HEK293 (cell line): ENCODE data around the gene DUS3L.

Experiments
- CTCF ChIA-PET: fragments of 350-600 bp; formaldehyde crosslinking; extraction: SDS; loops from one replicate; lab custom pipeline; 2021; ENCODE audit warnings: antibody characterized with exemption; lab: Yijun Ruan, JAX
- POLR2A ChIA-PET: fragments of 300-600 bp; formaldehyde crosslinking; extraction: SDS; loops from one replicate; lab custom pipeline; 2020; ENCODE audit warnings: antibody characterized with exemption, inconsistent platforms; lab: Yijun Ruan, JAX
- H3K27ac ChIP-seq: fragments of 200-500 bp; sonication (Bioruptor generic); 2 replicates; pipeline ENCODE4 v1.5.1; 2014; ENCODE audit warnings: low read depth, low read length, control low read depth, inconsistent platforms; ENCODE audit errors: extremely low read depth
- H3K36me3 ChIP-seq, 2 experiments: fragments of 200-500 bp in 1 of 2; sonication (Bioruptor generic) in 1 of 2; 1 replicate in 1 of 2; 2 replicates in 1 of 2; pipeline ENCODE4 v1.5.1; 2014 to 2017; ENCODE audit warnings: inconsistent platforms in 2 of 2, low read length in 2 of 2; ENCODE audit not compliant: control insufficient read depth in 2 of 2, insufficient read depth in 1 of 2
- H3K4me1 ChIP-seq: fragments of 200-500 bp; sonication (Bioruptor generic); 2 replicates; pipeline ENCODE4 v1.5.1; 2014; ENCODE audit warnings: mild to moderate bottlenecking, low read length, inconsistent platforms; ENCODE audit not compliant: control insufficient read depth, insufficient read depth
- H3K4me3 ChIP-seq: 2 replicates; pipeline ENCODE4 v1.5.1; 2011; ENCODE audit warnings: low read depth, mild to moderate bottlenecking, control low read depth, low read length, moderate library complexity
- H3K9me3 ChIP-seq: fragments of 200-500 bp; sonication (Bioruptor generic); 2 replicates; pipeline ENCODE4 v1.5.1; 2014; ENCODE audit warnings: low read depth, low read length, inconsistent platforms; ENCODE audit not compliant: control insufficient read depth, insufficient read depth
- BCL11A ChIP-seq: fragments of 450-650 bp; formaldehyde crosslinking; IDR thresholded peaks from 2 replicates; pipeline ENCODE4 v1.5.1; 2016; ENCODE audit warnings: low read depth, missing biosample characterization, missing genetic modification characterization
- CTCF ChIP-seq: fragments of 450-650 bp; formaldehyde crosslinking; IDR thresholded peaks from 2 replicates; pipeline ENCODE4 v1.5.1; 2016; ENCODE audit warnings: missing biosample characterization, missing genetic modification characterization
- EGR2 ChIP-seq: fragments of 450-650 bp; formaldehyde crosslinking; IDR thresholded peaks from 2 replicates; pipeline ENCODE4 v1.5.1; 2016; ENCODE audit warnings: low read depth, missing biosample characterization, missing genetic modification characterization
- HOXC10 ChIP-seq: sonication (generic); formaldehyde crosslinking; IDR thresholded peaks from 2 replicates; pipeline ENCODE4 v1.8.1; 2023; ENCODE audit warnings: mild to moderate bottlenecking, missing genetic modification reagents
- KLF16 ChIP-seq: fragments of 450-650 bp; formaldehyde crosslinking; IDR thresholded peaks from 2 replicates; pipeline ENCODE4 v1.5.1; 2017; ENCODE audit warnings: missing biosample characterization, missing genetic modification characterization
- KLF7 ChIP-seq: fragments of 450-650 bp; formaldehyde crosslinking; IDR thresholded peaks from 2 replicates; pipeline ENCODE4 v1.5.1; 2016; ENCODE audit warnings: missing biosample characterization, missing genetic modification characterization, borderline replicate concordance
- PBX3 ChIP-seq: sonication (generic); formaldehyde crosslinking; IDR thresholded peaks from 2 replicates; pipeline ENCODE4 v1.8.1; 2022; ENCODE audit warnings: mild to moderate bottlenecking, moderate library complexity, missing genetic modification reagents
- SP2 ChIP-seq: fragments of 450-650 bp; formaldehyde crosslinking; IDR thresholded peaks from 2 replicates; pipeline ENCODE4 v1.5.1; 2016; ENCODE audit warnings: missing biosample characterization, missing genetic modification characterization
- ZFHX2 ChIP-seq: fragments of 450-650 bp; formaldehyde crosslinking; conservative IDR thresholded peaks from 2 replicates; pipeline ENCODE4 v1.5.1; 2016; ENCODE audit warnings: missing biosample characterization, missing genetic modification characterization
- ZNF670 ChIP-seq: fragments of 450-650 bp; formaldehyde crosslinking; IDR thresholded peaks from 2 replicates; pipeline ENCODE4 v1.5.1; 2016; ENCODE audit warnings: missing biosample characterization, missing genetic modification characterization, low read depth
- TF ChIP-seq, protein P1 (sequence below): fragments of 450-650 bp; formaldehyde crosslinking; IDR thresholded peaks from 2 replicates; pipeline ENCODE4 v1.5.1; 2017; ENCODE audit warnings: missing biosample characterization, mild to moderate bottlenecking, missing genetic modification characterization, moderate library complexity
- TF ChIP-seq, protein P2 (sequence below): fragments of 450-650 bp; formaldehyde crosslinking; IDR thresholded peaks from 2 replicates; pipeline ENCODE4 v1.5.1; 2016; ENCODE audit warnings: missing biosample characterization, missing genetic modification characterization

Gene DUS3L

GRCh38 chr19:5826531-5827341 is 35.8 kb upstream of the DUS3L start (continued):
- TF ChIP-seq CTCF (tag by site-specific recombination) (peak; percentile 80), KLF7 (no peak), HOXC10 (CRISPR knock-in tag) (no peak), PBX3 (CRISPR knock-in tag) (no peak), KLF16 (no peak)
- TF ChIP-seq, protein P1, sequence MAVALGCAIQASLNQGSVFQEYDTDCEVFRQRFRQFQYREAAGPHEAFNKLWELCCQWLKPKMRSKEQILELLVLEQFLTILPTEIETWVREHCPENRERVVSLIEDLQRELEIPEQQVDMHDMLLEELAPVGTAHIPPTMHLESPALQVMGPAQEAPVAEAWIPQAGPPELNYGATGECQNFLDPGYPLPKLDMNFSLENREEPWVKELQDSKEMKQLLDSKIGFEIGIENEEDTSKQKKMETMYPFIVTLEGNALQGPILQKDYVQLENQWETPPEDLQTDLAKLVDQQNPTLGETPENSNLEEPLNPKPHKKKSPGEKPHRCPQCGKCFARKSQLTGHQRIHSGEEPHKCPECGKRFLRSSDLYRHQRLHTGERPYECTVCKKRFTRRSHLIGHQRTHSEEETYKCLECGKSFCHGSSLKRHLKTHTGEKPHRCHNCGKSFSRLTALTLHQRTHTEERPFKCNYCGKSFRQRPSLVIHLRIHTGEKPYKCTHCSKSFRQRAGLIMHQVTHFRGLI (tag by site-specific recombination), result no peak

DNA sequence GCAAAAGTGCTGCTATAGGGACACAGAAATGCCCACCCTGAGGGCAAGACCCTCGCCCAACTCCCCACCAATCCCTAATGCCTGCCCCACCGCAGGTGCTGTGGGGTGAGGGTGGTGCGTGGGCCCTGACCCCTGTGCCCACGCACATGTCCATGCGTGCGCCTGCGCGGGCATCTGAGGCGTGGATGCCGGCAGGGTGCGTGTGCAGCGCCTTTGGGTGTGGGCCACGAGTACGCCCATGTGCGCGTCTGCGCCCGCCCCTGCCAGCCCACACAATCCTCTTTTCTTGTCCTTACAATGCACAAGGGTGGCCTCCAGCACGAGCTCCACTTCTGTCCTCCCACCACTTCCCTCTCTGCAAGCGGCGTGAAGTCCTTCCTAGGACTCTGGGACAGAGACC is 34.2 kb upstream of the DUS3L start:
- H3K4me1 ChIP-seq, result peaks cover 6% of the 10 kb centered on the region
- TF ChIP-seq EGR2 (tag by site-specific recombination), result peak; percentile 63; the same call in 1 of the 2 replicates
- TF ChIP-seq ZFHX2 (tag by site-specific recombination), result peak; percentile 79
- TF ChIP-seq, protein P2, sequence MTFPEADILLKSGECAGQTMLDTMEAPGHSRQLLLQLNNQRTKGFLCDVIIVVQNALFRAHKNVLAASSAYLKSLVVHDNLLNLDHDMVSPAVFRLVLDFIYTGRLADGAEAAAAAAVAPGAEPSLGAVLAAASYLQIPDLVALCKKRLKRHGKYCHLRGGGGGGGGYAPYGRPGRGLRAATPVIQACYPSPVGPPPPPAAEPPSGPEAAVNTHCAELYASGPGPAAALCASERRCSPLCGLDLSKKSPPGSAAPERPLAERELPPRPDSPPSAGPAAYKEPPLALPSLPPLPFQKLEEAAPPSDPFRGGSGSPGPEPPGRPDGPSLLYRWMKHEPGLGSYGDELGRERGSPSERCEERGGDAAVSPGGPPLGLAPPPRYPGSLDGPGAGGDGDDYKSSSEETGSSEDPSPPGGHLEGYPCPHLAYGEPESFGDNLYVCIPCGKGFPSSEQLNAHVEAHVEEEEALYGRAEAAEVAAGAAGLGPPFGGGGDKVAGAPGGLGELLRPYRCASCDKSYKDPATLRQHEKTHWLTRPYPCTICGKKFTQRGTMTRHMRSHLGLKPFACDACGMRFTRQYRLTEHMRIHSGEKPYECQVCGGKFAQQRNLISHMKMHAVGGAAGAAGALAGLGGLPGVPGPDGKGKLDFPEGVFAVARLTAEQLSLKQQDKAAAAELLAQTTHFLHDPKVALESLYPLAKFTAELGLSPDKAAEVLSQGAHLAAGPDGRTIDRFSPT (tag by site-specific recombination), result 0 out of 2 replicates have a peak, but pooled peaks have one; percentile 57
- no peak for TF ChIP-seq BCL11A (tag by site-specific recombination)
- no peak overlapping the region for H3K27ac ChIP-seq
- no peak overlapping the region for H3K4me3 ChIP-seq
- no peaks in the 10 kb centered on the region for H3K36me3 ChIP-seq
- no peaks in the 10 kb centered on the region for H3K9me3 ChIP-seq
- POLR2A ChIA-PET, result no interaction called here
- CTCF ChIA-PET, result interaction anchor here (0.7 to 5.6 kb wide), 3 partner anchors 17 to 31 kb away, joined by 3 to 44 read pairs (median 3); partner anchors contain the start of gene NRTN

- ChIA-PET CTCF (interaction anchor here (0.6 to 5.6 kb wide), 4 partner anchors 16 to 479 kb away, joined by 3 to 44 read pairs (median 4); partner anchors contain the start of gene NRTN), POLR2A (no interaction called here)
- no peaks in the 10 kb centered on the region for H3K36me3 ChIP-seq
- no peak overlapping the region for H3K4me3 ChIP-seq
- TF ChIP-seq SP2 (tag by site-specific recombination) (0 out of 2 replicates have a peak, but pooled peaks have one; percentile 13), ZNF670 (tag by site-specific recombination) (no peak)
- H3K4me1 ChIP-seq, result peaks cover 6% of the 10 kb centered on the region
- no peak overlapping the region for H3K27ac ChIP-seq
- no peaks in the 10 kb centered on the region for H3K9me3 ChIP-seq
Observed at GRCh38 chr19:5824751-5825150, 33.8 kb upstream of the DUS3L start.
